Endodermal cell (in vitro differentiated cells): ENCODE data around the gene LRRC25. TPM values are rescaled to one million over a fixed set of nuclear protein-coding genes. Genes with fewer than 3 reads are reported as not detected.

Experiments used
- DNase-seq: peaks from one replicate; pipeline ENCODE4 v3.0.0-alpha.2; 2017
- H3K27ac ChIP-seq: 2 replicates; pipeline ENCODE4 v1.5.1; 2013; ENCODE audit warnings: mild to moderate bottlenecking, low read depth, low read length, moderate library complexity
- H3K27me3 ChIP-seq: 2 replicates; pipeline ENCODE4 v1.6.1; 2013; ENCODE audit warnings: mild to moderate bottlenecking, low read length, moderate library complexity; ENCODE audit not compliant: insufficient read depth, control insufficient read depth, poor library complexity, severe bottlenecking
- H3K36me3 ChIP-seq: 2 replicates; pipeline ENCODE4 v1.7.0; 2013; ENCODE audit warnings: mild to moderate bottlenecking, low read length, moderate library complexity; ENCODE audit not compliant: control insufficient read depth, insufficient read depth
- H3K4me1 ChIP-seq: one replicate; pipeline ENCODE4 v1.7.0; 2013; ENCODE audit warnings: low read length; ENCODE audit not compliant: control insufficient read depth, insufficient read depth
- H3K4me3 ChIP-seq: 2 replicates; pipeline ENCODE4 v1.5.1; 2013; ENCODE audit warnings: mild to moderate bottlenecking, low read length, moderate library complexity
- H3K9ac ChIP-seq: 2 replicates; pipeline ENCODE4 v1.6.1; 2013; ENCODE audit warnings: mild to moderate bottlenecking, low read length, moderate library complexity; ENCODE audit not compliant: poor library complexity, severe bottlenecking; ENCODE audit errors: extremely low read depth
- H3K9me3 ChIP-seq: 2 replicates; pipeline ENCODE4 v1.6.1; 2013; ENCODE audit warnings: mild to moderate bottlenecking, low read length, moderate library complexity; ENCODE audit not compliant: control insufficient read depth
- H3K27ac Mint-ChIP-seq: 2 replicates; pipeline ENCODE4 v1.8.0; 2020; ENCODE audit warnings: mixed read lengths
- H3K27me3 Mint-ChIP-seq: 2 replicates; pipeline ENCODE4 v1.8.0; 2021; ENCODE audit warnings: mild to moderate bottlenecking, mixed read lengths; ENCODE audit not compliant: insufficient read depth
- H3K36me3 Mint-ChIP-seq: 2 replicates; pipeline ENCODE4 v1.8.0; 2020; ENCODE audit warnings: low read depth, mixed read lengths
- H3K4me1 Mint-ChIP-seq: 2 replicates; pipeline ENCODE4 v1.8.0; 2020; ENCODE audit warnings: mixed read lengths
- H3K4me3 Mint-ChIP-seq: 2 replicates; pipeline ENCODE4 v1.8.0; 2020; ENCODE audit warnings: mild to moderate bottlenecking, moderate library complexity, mixed read lengths
- H3K9me3 Mint-ChIP-seq: 2 replicates; pipeline ENCODE4 v1.8.0; 2020; ENCODE audit warnings: mild to moderate bottlenecking, mixed read lengths
- CTCF ChIP-seq: fragments of 200-600 bp; sonication (generic); conservative IDR thresholded peaks from 2 replicates; pipeline ENCODE4 v1.5.0; 2021; ENCODE audit warnings: antibody characterized with exemption, mild to moderate bottlenecking
- WGBS, 2 experiments: methylation state at CpG; one replicate each; pipeline versions ENCODE4 v1.1.5 to v1.1.7; 2013; ENCODE audit warnings: missing lambda C conversion rate in 2 of 2, mixed read lengths in 1 of 2; ENCODE audit not compliant: insufficient coverage in 1 of 2, insufficient read length in 1 of 2; 5-methylcytosine and 5-hydroxymethylcytosine counted together
- total RNA-seq, 2 donors: library from RNA; stranded (reverse); fragmentation: NEBNext Ultra II Directional in 1 of 2; extraction: Animal tissue kit (Norgen Biotek cat#: 25700) in 1 of 2; gene quantifications; 2 replicates in 1 of 2; 3 replicates in 1 of 2; pipeline ENCODE4 v1.2.1, GENCODE V29; 2021

Gene LRRC25
- total RNA-seq, 2 donors from 2014 or later: not detected

GRCh38 chr19:18399008-18399407, 1.6 kb upstream of the LRRC25 start:
- Histone ChIP-seq H3K36me3 (no peaks in the 10 kb centered on the region), H3K27me3 (no peaks in the 10 kb centered on the region), H3K9me3 (no peaks in the 10 kb centered on the region), H3K27ac (no peak overlapping the region), H3K4me1 (no peaks in the 10 kb centered on the region), H3K9ac (no peak overlapping the region), H3K4me3 (no peak overlapping the region)
- Mint-ChIP-seq H3K36me3 (no peaks in the 10 kb centered on the region), H3K27me3 (peaks cover 13% of the 10 kb centered on the region), H3K27ac (no peak overlapping the region), H3K9me3 (no peaks in the 10 kb centered on the region), H3K4me1 (peaks cover 1% of the 10 kb centered on the region), H3K4me3 (no peak overlapping the region)
- TF ChIP-seq CTCF: no peak
- 90 to 98% methylated on average over 6 of the region's 6 CpGs for WGBS, 2 experiments
- no peak for DNase-seq

DNA sequence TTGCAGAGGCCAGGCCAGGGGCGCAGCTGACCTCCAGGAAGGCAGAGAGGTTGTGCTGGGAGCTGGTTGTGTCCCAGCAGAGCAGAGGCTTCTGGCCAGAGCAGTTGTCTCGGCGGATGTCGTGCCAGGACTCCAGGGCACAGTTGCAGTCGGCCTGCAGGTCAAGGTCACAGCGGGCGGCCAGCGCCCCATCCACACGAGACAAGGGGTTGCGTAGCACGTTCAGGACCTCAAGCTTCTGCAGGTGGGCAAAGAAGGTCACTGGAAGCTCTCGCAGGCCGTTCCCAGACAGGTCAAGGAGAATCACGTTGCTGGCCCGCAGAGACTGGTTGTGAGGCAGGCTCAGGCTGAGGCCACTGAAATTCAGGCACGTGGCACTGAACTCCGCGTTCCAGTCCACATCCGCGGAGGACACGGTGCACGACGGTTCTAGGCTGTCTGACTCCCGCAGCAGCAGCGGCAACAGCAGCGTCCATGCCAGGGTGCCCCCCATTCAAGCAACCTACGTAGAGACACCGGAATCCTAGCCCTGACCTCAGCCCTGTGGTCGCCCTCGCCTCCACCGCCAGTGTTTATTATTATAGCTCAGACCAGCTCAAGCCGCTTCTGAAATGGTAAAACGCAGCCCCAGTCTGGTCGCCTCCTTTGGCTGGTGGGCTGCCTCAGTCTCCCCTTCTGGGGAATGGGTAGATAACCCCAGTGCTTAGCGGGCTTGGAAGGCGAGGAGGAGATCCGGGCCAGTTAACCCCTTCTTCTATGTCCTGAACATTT, 766 bp downstream of the LRRC25 start:
- Histone ChIP-seq H3K27me3 (no peaks in the 10 kb centered on the region), H3K4me1 (no peaks in the 10 kb centered on the region), H3K9ac (no peak overlapping the region), H3K27ac (no peak overlapping the region), H3K9me3 (no peaks in the 10 kb centered on the region), H3K4me3 (no peak overlapping the region), H3K36me3 (no peaks in the 10 kb centered on the region)
- Mint-ChIP-seq H3K36me3 (no peaks in the 10 kb centered on the region), H3K27me3 (peaks cover 13% of the 10 kb centered on the region), H3K27ac (no peak overlapping the region), H3K9me3 (no peaks in the 10 kb centered on the region), H3K4me3 (no peak overlapping the region), H3K4me1 (no peaks in the 10 kb centered on the region)
- no peak for DNase-seq
- TF ChIP-seq CTCF: no peak
- 88 to 94% methylated on average over 29 to 37 of the region's 37 CpGs for WGBS, 2 experiments

DNA sequence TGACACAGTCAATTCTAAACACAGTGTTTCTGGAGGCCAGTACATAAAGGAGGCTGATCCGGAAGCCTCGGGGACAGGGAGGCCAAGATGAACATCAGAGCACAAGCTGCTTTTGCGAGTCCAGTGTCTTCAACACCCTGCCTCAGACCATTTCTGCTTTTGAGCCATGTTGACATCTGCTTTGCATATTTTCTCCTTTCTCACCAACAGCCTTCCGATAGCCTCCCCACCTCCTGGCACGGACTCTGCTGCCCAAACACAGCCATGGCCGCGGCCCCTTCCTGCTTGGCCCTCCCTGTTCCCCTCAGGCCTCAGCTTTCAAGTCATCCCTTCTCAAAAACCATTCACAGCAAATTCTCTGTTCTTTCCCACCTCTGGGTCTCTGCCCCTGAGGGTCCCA, 3.6 kb downstream of the LRRC25 start:
- no peaks in the 10 kb centered on the region for H3K4me1 Mint-ChIP-seq
- no peak for DNase-seq

More for the DNA sequence above, 3.6 kb downstream of the LRRC25 start:
- no peak overlapping the region for H3K4me3 ChIP-seq
- H3K9ac ChIP-seq: no peak overlapping the region
- no peaks in the 10 kb centered on the region for H3K36me3 ChIP-seq
- 92 to 93% methylated on average over 7 of the region's 7 CpGs for WGBS, 2 experiments
- no peaks in the 10 kb centered on the region for H3K9me3 Mint-ChIP-seq
- TF ChIP-seq CTCF: no peak
- H3K9me3 ChIP-seq: no peaks in the 10 kb centered on the region
- H3K27me3 ChIP-seq: peaks cover 4% of the 10 kb centered on the region
- H3K27ac Mint-ChIP-seq: no peak overlapping the region
- H3K4me1 ChIP-seq: no peaks in the 10 kb centered on the region
- no peaks in the 10 kb centered on the region for H3K36me3 Mint-ChIP-seq
- peaks cover 29% of the 10 kb centered on the region for H3K27me3 Mint-ChIP-seq
- H3K4me3 Mint-ChIP-seq: no peak overlapping the region
- no peak overlapping the region for H3K27ac ChIP-seq
